Testis (tissue), 2 donors: ENCODE results near the gene VPS26C.

Experiments
- POLR2A ChIP-seq: fragments of 450-650 bp; IDR thresholded peaks from one replicate; pipeline ENCODE4 v1.6.1; 2017; ENCODE audit warnings: antibody characterized with exemption, mild to moderate bottlenecking, moderate library complexity
- TF ChIP-seq, protein P1 (sequence below), 3 experiments: fragments of 450-650 bp in 2 of 3; fragments of 200-600 bp in 1 of 3; sonication (generic) in 1 of 3; IDR thresholded peaks; one replicate each; pipeline ENCODE4 v1.5.1; 2016 to 2019; ENCODE audit warnings: antibody characterized with exemption in 3 of 3, mild to moderate bottlenecking in 2 of 3, moderate library complexity in 1 of 3

DNA sequence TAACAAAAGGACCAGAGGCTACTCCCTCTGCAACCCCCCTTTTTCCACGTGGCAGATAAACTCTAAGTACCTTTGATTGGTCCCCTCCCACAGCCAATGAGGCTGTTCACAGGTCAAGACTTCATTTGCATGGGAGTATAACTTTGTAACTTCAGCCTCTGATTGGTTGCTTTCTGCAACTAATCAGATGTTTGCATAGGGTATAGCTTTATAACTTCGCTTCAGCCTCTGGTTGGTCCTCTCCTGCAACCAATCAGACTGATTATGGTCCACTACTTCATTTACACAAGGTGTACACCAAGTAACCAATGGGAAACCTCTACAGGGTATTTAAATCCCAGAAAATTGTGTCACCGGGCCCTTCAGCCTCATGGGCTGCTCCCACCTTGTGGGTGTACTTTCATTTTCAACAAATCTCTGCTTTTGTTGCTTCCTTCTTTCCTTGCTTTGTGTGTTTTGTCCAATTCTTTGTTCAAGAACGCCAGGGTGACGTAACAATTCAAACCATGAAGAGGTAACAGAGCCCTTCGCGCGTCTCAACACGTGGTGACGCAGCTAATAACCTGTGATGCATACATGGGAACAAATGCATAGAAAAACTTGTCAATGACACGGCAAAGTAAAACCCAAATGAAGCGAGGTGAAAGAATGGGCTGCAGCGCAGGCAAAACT is 47.2 kb downstream of the VPS26C start:
- TF ChIP-seq, protein P1, sequence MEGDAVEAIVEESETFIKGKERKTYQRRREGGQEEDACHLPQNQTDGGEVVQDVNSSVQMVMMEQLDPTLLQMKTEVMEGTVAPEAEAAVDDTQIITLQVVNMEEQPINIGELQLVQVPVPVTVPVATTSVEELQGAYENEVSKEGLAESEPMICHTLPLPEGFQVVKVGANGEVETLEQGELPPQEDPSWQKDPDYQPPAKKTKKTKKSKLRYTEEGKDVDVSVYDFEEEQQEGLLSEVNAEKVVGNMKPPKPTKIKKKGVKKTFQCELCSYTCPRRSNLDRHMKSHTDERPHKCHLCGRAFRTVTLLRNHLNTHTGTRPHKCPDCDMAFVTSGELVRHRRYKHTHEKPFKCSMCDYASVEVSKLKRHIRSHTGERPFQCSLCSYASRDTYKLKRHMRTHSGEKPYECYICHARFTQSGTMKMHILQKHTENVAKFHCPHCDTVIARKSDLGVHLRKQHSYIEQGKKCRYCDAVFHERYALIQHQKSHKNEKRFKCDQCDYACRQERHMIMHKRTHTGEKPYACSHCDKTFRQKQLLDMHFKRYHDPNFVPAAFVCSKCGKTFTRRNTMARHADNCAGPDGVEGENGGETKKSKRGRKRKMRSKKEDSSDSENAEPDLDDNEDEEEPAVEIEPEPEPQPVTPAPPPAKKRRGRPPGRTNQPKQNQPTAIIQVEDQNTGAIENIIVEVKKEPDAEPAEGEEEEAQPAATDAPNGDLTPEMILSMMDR (IDR thresholded peaks at IDR 0.05) = no peak
- TF ChIP-seq POLR2A = no peak
